ENCODE measurements around the gene USP24.
"Not testable (repeated sequence)": the region's sequence is repeated elsewhere in the genome, so short reads cannot be mapped to it uniquely, and the experiment has no call there.

The USP24 gene

GRCh38 chr1:55195521-55196233, 19.5 kb downstream of the USP24 start:
- DNase-seq: no peak

DNA sequence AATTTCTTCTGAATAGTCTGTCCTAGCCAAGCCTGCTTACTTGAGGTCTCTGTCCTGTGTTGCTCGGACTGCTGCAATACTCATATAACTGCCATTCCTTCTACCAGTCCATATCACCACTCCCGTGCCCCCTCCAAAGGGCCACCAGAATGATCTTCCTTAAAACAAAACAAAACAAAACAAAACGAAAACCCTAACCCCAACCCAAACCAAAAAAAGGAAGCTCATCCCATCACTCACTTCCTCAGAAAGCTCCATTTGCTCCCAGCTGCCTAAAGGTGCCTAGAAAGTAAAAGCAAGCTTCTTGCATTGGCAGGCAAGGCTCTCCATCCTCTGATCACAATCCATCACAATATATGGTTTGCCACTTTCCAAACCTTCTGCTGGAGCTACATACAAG, 20.3 kb downstream of the USP24 start:
- DNase-seq: no peak

- DNase-seq: no peak
Observed at GRCh38 chr1:55192093-55192492, 23.1 kb downstream of the USP24 start.

DNA sequence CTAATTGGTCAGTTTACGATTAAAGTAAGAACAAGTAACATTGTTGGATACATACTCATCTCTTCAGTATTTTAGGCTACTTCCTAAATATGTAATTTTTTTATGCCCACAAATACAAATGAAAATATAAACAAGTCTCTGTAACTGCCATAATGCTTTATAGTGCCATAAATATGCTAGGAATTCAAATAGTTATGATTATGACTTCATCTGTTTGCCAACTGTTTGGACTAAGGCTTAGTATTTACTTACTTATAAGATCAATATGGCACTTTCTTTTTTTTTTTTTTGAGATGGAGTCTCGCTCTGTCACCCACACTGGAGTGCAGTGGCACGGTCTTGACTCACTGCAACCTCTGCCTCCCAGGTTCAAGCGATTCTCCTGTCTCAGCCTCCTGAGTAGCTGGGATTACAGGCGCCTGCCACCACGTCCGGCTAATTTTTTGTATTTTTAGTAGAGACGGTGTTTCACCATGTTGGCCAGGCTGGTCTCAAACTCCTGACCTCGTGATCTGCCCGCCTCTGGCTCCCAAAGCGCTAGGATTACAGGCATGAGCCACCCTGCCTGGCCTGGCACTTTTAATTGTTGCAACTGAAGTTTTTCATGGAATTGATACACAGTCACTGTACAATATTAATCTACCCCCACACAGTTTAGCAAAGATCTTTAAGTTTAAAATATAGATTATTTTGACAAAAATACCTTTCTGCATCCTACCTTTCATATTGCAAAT, 23.8 kb downstream of the USP24 start:
- DNase-seq: not testable (repeated sequence)

- DNase-seq: no peak
Observed at GRCh38 chr1:55190109-55190508, 25.1 kb downstream of the USP24 start.

DNA sequence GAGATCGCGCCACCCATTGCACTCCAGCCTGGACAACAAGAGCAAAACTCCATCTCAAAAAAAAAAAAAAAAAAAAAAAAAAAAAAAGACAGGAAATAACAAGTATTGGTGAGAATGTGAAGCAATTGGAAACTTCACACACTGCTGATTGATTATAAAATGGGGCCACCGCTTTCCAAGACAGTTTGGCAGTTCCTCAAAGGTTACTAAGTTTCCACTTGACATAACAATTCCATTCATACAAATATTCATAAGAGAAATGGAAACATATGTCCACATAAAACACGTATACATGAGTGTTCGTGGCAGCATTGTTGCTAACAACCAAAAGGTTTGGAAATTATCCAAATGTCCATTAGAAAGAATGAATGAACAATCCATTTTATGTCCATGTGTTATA, 26.3 kb downstream of the USP24 start:
- no peak for DNase-seq

DNA sequence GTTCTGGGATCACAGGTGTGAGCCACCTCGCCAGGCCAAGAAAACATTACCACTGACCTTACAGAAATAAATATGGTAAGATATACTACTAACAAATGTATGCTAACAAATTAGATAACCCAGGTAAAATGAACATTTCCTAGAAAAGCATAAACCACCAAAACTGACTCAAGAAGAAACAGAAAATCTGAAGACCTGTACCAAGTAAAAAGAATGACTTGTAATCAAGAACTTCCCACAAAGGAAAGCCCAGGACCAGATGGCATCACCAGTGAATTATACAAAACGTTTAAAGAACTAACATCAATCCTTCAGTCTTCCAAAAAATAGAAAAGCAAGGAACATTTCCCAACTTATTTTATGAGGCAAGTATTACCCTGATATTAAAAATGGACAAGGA, 29.3 kb downstream of the USP24 start:
- DNase-seq: no peak

- no peak for DNase-seq
Observed at GRCh38 chr1:55184859-55185258, 30.3 kb downstream of the USP24 start.

GRCh38 chr1:55181666-55182065, 33.5 kb downstream of the USP24 start:
- DNase-seq: no peak

DNA sequence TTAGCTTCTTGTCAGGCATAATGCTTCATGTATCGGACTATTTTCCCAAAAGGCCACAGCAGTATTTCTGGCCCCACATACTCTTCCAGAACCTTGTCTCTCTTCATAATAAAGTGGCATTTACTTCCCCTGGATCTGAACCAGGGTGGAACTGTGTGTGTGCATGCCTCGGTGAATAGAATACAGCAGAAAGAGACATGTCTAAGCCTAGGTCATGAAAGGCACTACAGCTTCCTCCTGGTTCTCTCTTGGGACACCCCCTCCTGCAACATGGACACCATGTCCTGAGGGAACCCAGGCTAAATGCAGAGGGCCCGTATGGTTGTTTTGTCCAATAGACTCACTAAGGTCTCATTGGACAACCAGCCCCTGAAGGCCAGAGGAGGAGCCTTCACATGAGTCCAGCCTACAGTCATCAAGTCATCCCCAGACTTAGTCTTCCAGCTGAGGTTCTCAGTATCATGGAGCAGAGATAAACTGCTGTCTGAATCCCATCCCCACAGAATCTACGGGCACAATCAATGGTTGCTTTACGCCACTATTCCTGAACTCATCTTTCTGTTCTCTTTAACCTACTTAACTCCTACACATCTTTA, 35.0 kb downstream of the USP24 start:
- no peak for DNase-seq

GRCh38 chr1:55179177-55179835, 35.9 kb downstream of the USP24 start:
- DNase-seq: no peak

DNA sequence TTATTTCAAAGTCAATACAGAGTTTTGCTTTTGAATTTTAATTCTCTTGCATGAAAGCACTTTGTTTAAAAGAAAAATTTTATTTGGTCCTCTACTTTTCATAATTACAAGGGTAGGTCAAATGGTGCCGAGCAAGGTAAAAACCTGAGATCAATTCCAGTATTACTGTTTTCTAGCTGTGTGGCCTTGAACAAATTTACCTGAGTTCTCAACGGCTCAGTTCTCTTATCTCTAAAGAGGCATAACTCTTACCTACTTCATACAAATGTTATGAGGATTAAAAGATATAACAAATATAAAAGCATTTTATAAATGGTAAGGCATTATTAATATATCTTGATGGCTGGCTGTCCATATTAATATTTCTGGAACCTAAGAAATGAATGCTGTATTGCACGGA, 42.5 kb downstream of the USP24 start:
- DNase-seq: no peak

DNA sequence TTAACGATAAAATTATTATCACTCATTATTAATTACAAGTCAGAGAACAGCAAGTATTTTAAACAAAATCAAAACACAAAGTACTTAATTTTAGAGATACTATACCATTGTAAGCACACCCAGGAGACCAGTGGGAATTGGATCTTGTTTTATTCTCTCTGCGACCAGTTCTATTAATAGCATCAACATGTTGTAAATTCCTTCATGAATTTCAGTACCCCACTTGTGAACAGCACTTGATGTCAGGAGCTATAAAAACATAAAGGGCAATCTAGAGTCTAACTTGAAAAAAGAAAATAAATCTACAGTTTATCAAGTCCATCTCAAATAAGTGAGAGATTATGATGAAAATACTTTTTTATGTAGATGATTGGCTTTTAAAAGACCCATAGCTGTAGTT, 42.9 kb downstream of the USP24 start:
- DNase-seq: no peak

GRCh38 chr1:55171694-55172093, 43.5 kb downstream of the USP24 start:
- DNase-seq: no peak

- DNase-seq: no peak
Observed at GRCh38 chr1:55170426-55170825, 44.7 kb downstream of the USP24 start.

- no peak for DNase-seq
Observed at GRCh38 chr1:55169126-55169525, 46.0 kb downstream of the USP24 start.

- DNase-seq: no peak
Observed at GRCh38 chr1:55168353-55168752, 46.8 kb downstream of the USP24 start.

GRCh38 chr1:55167224-55167871, 47.8 kb downstream of the USP24 start:
- no peak for DNase-seq

DNA sequence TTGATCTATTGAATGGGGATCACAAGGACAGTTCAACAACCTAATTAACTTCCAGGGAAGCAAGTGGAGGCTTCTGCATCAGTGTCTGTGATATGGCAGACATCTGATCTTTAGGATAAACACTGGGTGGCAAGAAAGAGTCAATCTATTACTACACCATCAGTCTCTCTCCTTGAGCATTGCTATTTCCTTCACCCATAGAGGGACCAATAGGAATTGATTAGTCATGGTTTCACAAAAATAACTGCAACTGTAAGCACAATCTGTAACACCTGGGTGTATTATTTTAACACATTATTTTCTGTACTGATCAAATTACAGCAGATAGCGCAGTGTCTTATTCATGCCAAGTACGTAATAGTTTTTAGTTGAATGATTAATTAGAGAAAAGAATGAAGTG, 50.3 kb downstream of the USP24 start:
- no peak for DNase-seq

GRCh38 chr1:55159571-55159970, 55.6 kb downstream of the USP24 start:
- no peak for DNase-seq

GRCh38 chr1:55156608-55157007, 58.6 kb downstream of the USP24 start:
- no peak for DNase-seq

DNA sequence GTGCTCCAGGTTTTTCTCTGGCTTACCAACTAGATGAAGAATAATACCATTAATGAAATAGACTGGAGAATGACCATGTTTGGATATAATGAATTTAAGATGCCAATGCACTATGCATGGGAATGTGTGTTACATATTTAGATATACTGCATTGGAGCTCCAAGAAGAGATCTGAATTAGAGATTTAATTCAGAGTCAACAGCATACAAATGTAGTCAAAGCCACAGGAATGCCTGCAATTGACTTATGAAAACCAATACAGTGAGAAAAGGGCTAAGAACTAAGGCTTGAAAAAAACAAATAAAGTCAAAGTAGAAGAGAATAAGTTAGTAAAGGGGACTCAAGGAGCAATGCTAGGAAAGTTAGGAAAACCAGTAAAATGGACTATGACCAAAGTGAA, 59.1 kb downstream of the USP24 start:
- DNase-seq: no peak

DNA sequence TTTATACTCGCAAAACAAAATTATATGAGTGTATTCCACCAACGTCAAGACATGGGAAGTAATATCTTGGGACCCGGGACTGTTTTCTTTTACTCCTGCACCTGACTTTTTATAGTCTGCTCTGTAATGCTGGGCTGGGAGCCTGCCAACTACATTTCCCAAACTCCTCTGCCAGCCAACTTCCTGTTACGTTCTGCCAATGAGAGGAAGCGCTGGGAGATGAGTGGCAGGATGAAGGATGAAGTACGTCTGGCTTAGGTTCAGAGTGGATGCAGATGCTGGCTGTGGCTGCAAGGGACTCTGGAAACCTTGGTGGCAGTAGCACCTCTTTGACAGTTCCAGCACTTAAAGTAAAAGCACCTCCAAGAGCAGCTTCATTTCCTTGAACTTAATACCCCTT, 59.6 kb downstream of the USP24 start:
- DNase-seq: no peak

Data from activated CD4-positive, alpha-beta T cell treated with anti-CD3 and anti-CD28 coated beads, Interleukin-2, amount 50 U/mL, for 48 hours (primary cell).